ENCODE data around the gene ADGRE1. TPM values are rescaled to one million over a fixed set of nuclear protein-coding genes. Genes with fewer than 3 reads are reported as not detected.

Gene ADGRE1
- total and polyA plus RNA-seq, 2 experiments from 2014 or later: not detected

DNA sequence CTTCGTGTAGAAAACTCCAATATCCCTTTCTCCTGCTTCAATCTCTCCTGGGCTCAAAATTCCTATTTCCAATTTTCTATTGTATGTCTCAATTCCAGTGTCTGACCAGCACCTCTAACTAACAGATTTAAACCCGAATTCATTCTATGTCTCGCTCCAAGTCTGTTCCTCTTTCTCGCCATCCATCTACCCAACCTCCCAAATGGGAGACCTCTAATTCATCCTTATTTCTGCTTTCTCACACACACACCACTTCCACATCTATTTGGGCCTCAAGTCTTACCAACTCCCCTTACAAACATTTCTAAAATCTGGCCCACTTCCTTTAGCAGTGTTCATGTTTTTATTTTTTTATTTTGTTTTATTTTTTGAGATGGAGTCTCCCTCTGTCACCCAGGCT lies 80.6 kb downstream of the ADGRE1 start:
- Mint-ChIP-seq H3K4me1 (no peaks in the 10 kb centered on the region), H3K36me3 (ENCODE audit: low read depth) (peaks cover 21% of the 10 kb centered on the region; the same call in 2 of the 3 replicates), H3K9me3 (peaks cover 65% of the 10 kb centered on the region), H3K27ac (no peak overlapping the region), H3K27me3 (ENCODE audit: insufficient read depth, low read depth, poor library complexity) (no peaks in the 10 kb centered on the region), H3K4me3 (no peak overlapping the region)
- no peak for ATAC-seq
- Histone ChIP-seq H3K4me3 (no peak overlapping the region), H3K27me3 (ENCODE audit: insufficient read depth) (no peaks in the 10 kb centered on the region), H3K36me3 (ENCODE audit: insufficient read depth) (no peaks in the 10 kb centered on the region), H2AFZ (no peak overlapping the region), H4K20me1 (replicated peaks; ENCODE audit: insufficient read depth) (no peaks in the 10 kb centered on the region), H3K9me2 (ENCODE audit: insufficient read depth) (no peaks in the 10 kb centered on the region), H3K4me1 (ENCODE audit: insufficient read depth) (no peaks in the 10 kb centered on the region), H3F3A (replicated peaks; ENCODE audit: low read depth) (no peaks in the 10 kb centered on the region), H3K79me2 (replicated peaks; ENCODE audit: insufficient read depth) (no peaks in the 10 kb centered on the region), H3K27ac (ENCODE audit: low read depth) (no peak overlapping the region), H3K4me2 (no peak overlapping the region)
- TF ChIP-seq CREB1 (CRISPR knock-in tag; IDR thresholded peaks at IDR 0.05; ENCODE audit: low read depth): no peak
- no peak for TF ChIP-seq ZNF114 (CRISPR knock-in tag; IDR thresholded peaks at IDR 0.05)
- no peak for TF ChIP-seq POLR2AphosphoS5 (IDR thresholded peaks at IDR 0.05; ENCODE audit: low read depth)
- TF ChIP-seq EZH2 (IDR thresholded peaks at IDR 0.05; ENCODE audit: low read depth, unreplicated experiment): no peak
- TF ChIP-seq NANOG (IDR thresholded peaks at IDR 0.05; ENCODE audit: borderline replicate concordance): no peak
- TF ChIP-seq, protein P1, sequence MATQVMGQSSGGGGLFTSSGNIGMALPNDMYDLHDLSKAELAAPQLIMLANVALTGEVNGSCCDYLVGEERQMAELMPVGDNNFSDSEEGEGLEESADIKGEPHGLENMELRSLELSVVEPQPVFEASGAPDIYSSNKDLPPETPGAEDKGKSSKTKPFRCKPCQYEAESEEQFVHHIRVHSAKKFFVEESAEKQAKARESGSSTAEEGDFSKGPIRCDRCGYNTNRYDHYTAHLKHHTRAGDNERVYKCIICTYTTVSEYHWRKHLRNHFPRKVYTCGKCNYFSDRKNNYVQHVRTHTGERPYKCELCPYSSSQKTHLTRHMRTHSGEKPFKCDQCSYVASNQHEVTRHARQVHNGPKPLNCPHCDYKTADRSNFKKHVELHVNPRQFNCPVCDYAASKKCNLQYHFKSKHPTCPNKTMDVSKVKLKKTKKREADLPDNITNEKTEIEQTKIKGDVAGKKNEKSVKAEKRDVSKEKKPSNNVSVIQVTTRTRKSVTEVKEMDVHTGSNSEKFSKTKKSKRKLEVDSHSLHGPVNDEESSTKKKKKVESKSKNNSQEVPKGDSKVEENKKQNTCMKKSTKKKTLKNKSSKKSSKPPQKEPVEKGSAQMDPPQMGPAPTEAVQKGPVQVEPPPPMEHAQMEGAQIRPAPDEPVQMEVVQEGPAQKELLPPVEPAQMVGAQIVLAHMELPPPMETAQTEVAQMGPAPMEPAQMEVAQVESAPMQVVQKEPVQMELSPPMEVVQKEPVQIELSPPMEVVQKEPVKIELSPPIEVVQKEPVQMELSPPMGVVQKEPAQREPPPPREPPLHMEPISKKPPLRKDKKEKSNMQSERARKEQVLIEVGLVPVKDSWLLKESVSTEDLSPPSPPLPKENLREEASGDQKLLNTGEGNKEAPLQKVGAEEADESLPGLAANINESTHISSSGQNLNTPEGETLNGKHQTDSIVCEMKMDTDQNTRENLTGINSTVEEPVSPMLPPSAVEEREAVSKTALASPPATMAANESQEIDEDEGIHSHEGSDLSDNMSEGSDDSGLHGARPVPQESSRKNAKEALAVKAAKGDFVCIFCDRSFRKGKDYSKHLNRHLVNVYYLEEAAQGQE (IDR thresholded peaks at IDR 0.05; ENCODE audit: unreplicated experiment): no peak
- TF ChIP-seq EZH2phosphoT487 (IDR thresholded peaks at IDR 0.05; ENCODE audit: unreplicated experiment): no peak
- TF ChIP-seq, protein P2, sequence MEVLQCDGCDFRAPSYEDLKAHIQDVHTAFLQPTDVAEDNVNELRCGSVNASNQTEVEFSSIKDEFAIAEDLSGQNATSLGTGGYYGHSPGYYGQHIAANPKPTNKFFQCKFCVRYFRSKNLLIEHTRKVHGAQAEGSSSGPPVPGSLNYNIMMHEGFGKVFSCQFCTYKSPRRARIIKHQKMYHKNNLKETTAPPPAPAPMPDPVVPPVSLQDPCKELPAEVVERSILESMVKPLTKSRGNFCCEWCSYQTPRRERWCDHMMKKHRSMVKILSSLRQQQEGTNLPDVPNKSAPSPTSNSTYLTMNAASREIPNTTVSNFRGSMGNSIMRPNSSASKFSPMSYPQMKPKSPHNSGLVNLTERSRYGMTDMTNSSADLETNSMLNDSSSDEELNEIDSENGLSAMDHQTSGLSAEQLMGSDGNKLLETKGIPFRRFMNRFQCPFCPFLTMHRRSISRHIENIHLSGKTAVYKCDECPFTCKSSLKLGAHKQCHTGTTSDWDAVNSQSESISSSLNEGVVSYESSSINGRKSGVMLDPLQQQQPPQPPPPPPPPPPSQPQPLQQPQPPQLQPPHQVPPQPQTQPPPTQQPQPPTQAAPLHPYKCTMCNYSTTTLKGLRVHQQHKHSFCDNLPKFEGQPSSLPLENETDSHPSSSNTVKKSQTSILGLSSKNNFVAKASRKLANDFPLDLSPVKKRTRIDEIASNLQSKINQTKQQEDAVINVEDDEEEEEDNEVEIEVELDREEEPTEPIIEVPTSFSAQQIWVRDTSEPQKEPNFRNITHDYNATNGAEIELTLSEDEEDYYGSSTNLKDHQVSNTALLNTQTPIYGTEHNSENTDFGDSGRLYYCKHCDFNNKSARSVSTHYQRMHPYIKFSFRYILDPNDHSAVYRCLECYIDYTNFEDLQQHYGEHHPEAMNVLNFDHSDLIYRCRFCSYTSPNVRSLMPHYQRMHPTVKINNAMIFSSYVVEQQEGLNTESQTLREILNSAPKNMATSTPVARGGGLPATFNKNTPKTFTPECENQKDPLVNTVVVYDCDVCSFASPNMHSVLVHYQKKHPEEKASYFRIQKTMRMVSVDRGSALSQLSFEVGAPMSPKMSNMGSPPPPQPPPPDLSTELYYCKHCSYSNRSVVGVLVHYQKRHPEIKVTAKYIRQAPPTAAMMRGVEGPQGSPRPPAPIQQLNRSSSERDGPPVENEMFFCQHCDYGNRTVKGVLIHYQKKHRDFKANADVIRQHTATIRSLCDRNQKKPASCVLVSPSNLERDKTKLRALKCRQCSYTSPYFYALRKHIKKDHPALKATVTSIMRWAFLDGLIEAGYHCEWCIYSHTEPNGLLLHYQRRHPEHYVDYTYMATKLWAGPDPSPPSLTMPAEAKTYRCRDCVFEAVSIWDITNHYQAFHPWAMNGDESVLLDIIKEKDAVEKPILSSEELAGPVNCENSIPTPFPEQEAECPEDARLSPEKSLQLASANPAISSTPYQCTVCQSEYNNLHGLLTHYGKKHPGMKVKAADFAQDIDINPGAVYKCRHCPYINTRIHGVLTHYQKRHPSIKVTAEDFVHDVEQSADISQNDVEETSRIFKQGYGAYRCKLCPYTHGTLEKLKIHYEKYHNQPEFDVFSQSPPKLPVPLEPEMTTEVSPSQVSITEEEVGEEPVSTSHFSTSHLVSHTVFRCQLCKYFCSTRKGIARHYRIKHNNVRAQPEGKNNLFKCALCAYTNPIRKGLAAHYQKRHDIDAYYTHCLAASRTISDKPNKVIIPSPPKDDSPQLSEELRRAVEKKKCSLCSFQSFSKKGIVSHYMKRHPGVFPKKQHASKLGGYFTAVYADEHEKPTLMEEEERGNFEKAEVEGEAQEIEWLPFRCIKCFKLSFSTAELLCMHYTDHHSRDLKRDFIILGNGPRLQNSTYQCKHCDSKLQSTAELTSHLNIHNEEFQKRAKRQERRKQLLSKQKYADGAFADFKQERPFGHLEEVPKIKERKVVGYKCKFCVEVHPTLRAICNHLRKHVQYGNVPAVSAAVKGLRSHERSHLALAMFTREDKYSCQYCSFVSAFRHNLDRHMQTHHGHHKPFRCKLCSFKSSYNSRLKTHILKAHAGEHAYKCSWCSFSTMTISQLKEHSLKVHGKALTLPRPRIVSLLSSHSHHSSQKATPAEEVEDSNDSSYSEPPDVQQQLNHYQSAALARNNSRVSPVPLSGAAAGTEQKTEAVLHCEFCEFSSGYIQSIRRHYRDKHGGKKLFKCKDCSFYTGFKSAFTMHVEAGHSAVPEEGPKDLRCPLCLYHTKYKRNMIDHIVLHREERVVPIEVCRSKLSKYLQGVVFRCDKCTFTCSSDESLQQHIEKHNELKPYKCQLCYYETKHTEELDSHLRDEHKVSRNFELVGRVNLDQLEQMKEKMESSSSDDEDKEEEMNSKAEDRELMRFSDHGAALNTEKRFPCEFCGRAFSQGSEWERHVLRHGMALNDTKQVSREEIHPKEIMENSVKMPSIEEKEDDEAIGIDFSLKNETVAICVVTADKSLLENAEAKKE (CRISPR knock-in tag; IDR thresholded peaks at IDR 0.05): no peak
- no peak for TF ChIP-seq STAT1 (IDR thresholded peaks at IDR 0.05; ENCODE audit: unreplicated experiment)
- TF ChIP-seq JUNB (IDR thresholded peaks at IDR 0.05; ENCODE audit: unreplicated experiment): no peak
- TF ChIP-seq, protein P3, sequence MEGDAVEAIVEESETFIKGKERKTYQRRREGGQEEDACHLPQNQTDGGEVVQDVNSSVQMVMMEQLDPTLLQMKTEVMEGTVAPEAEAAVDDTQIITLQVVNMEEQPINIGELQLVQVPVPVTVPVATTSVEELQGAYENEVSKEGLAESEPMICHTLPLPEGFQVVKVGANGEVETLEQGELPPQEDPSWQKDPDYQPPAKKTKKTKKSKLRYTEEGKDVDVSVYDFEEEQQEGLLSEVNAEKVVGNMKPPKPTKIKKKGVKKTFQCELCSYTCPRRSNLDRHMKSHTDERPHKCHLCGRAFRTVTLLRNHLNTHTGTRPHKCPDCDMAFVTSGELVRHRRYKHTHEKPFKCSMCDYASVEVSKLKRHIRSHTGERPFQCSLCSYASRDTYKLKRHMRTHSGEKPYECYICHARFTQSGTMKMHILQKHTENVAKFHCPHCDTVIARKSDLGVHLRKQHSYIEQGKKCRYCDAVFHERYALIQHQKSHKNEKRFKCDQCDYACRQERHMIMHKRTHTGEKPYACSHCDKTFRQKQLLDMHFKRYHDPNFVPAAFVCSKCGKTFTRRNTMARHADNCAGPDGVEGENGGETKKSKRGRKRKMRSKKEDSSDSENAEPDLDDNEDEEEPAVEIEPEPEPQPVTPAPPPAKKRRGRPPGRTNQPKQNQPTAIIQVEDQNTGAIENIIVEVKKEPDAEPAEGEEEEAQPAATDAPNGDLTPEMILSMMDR (conservative IDR thresholded peaks at IDR 0.05; ENCODE audit: low read depth in 2 of 2): no peak
- TF ChIP-seq, protein P4, sequence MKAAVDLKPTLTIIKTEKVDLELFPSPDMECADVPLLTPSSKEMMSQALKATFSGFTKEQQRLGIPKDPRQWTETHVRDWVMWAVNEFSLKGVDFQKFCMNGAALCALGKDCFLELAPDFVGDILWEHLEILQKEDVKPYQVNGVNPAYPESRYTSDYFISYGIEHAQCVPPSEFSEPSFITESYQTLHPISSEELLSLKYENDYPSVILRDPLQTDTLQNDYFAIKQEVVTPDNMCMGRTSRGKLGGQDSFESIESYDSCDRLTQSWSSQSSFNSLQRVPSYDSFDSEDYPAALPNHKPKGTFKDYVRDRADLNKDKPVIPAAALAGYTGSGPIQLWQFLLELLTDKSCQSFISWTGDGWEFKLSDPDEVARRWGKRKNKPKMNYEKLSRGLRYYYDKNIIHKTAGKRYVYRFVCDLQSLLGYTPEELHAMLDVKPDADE (IDR thresholded peaks at IDR 0.05): no peak
- TF ChIP-seq ZNF331 (CRISPR knock-in tag; IDR thresholded peaks at IDR 0.05; ENCODE audit: low read depth): no peak
- DNase-seq (ENCODE audit: low spot score): no peak

Data from GM23338 (cell line).